HepG2 (cell line): ENCODE measurements around the gene HSDL2. TPM values are rescaled to one million over a fixed set of nuclear protein-coding genes. Genes with fewer than 3 reads are reported as not detected.
"Not testable (repeated sequence)": the region's sequence is repeated elsewhere in the genome, so short reads cannot be mapped to it uniquely, and the experiment has no call there.

ENCODE experiments used
- ATAC-seq: fragments of 200-7000 bp; cut with Tn5 transposase; 3 replicates; pipeline ENCODE4 v1.9.1; 2020; ENCODE audit warnings: mild to moderate bottlenecking, moderate library complexity
- BruUV-seq: library from RNA; stranded (reverse); fragments of 400-500 nt; replicated peaks from 2 replicates; lab custom pipeline; 2021; lab: Mats Ljungman, UMichigan
- CTCF ChIA-PET: fragments of 300-600 bp; formaldehyde crosslinking; extraction: SDS; loops from one replicate; lab custom pipeline; 2021; ENCODE audit warnings: low total read pairs, inconsistent platforms, low intra/inter-chr PET ratio; lab: Yijun Ruan, JAX
- POLR2A ChIA-PET: fragments of 350-600 bp; sonication (Branson Sonifier 250); formaldehyde crosslinking; loops from one replicate; lab custom pipeline; 2020; ENCODE audit warnings: antibody characterized with exemption, inconsistent platforms; lab: Yijun Ruan, JAX
- DNase-seq: peaks from one replicate; pipeline ENCODE4 v3.0.0-alpha.2; 2015; ENCODE audit warnings: low spot score
- FAIRE-seq: peaks from 3 replicates; lab custom pipeline; 2011; peaks lifted over from hg19 to GRCh38; lab: Jason Lieb, UNC
- H2AFZ ChIP-seq: one replicate; pipeline ENCODE4 v1.6.1; 2011; ENCODE audit warnings: low read length, inconsistent platforms
- H3K27ac ChIP-seq: fragments of 300-600 bp; 3 replicates; pipeline ENCODE4 v1.8.0; 2011; ENCODE audit warnings: mixed run types, mild to moderate bottlenecking, mixed read lengths, low read length, inconsistent platforms; ENCODE audit not compliant: insufficient read depth; ENCODE audit errors: extremely low read length
- H3K27me3 ChIP-seq, 2 experiments: fragments of 200-600 bp in 1 of 2; 2 replicates in 1 of 2; 3 replicates in 1 of 2; pipeline versions ENCODE4 v1.6.0 to v1.8.0; 2011; ENCODE audit warnings: low read length in 2 of 2, mild to moderate bottlenecking in 2 of 2, moderate library complexity in 2 of 2, inconsistent platforms in 1 of 2; ENCODE audit not compliant: insufficient read depth in 2 of 2, control insufficient read depth in 1 of 2
- H3K36me3 ChIP-seq, 2 experiments: fragments of 200-600 bp in 1 of 2; replicated peaks in 1 of 2; 2 replicates in 1 of 2; 3 replicates in 1 of 2; pipeline versions ENCODE4 v1.5.1 to v1.8.0; 2011; ENCODE audit warnings: low read length in 2 of 2, inconsistent platforms in 1 of 2; ENCODE audit not compliant: insufficient read depth in 2 of 2, control insufficient read depth in 1 of 2
- H3K4me1 ChIP-seq: 2 replicates; pipeline ENCODE4 v1.5.1; 2012; ENCODE audit warnings: low read length, inconsistent platforms; ENCODE audit not compliant: insufficient read depth
- H3K4me2 ChIP-seq: 2 replicates; pipeline ENCODE4 v1.6.0; 2011; ENCODE audit warnings: low read depth, low read length, inconsistent platforms
- H3K4me3 ChIP-seq, 3 experiments: fragments of 200-600 bp in 1 of 3; sonication (generic), shearing (Covaris generic) in 1 of 3; replicated peaks in 1 of 3; 2 replicates each; pipeline ENCODE4 v1.5.1; 2011 to 2016; ENCODE audit warnings: low read length in 3 of 3, inconsistent platforms in 2 of 3, low read depth in 2 of 3, mild to moderate bottlenecking in 2 of 3, control low read depth in 1 of 3, mixed read lengths in 1 of 3; ENCODE audit not compliant: insufficient read depth in 1 of 3
- H3K79me2 ChIP-seq: one replicate; pipeline ENCODE4 v1.6.1; 2011; ENCODE audit warnings: low read length, inconsistent platforms; ENCODE audit not compliant: insufficient read depth
- H3K9ac ChIP-seq: 2 replicates; pipeline ENCODE4 v1.6.0; 2011; ENCODE audit warnings: mild to moderate bottlenecking, low read depth, low read length, inconsistent platforms; ENCODE audit not compliant: insufficient read depth
- H3K9me3 ChIP-seq: 2 replicates; pipeline ENCODE4 v1.5.1; 2012; ENCODE audit warnings: mild to moderate bottlenecking, low read length
- H4K20me1 ChIP-seq: 2 replicates; pipeline ENCODE4 v1.6.0; 2011; ENCODE audit warnings: inconsistent platforms, mild to moderate bottlenecking, low read length, moderate library complexity; ENCODE audit not compliant: insufficient read depth
- KAT8 ChIP-seq: IDR thresholded peaks from 2 replicates; pipeline ENCODE4 v1.6.1; 2016; ENCODE audit warnings: missing genetic modification reagents, missing compliant biosample characterization
- NONO ChIP-seq, 2 experiments: fragments of 450-650 bp in 1 of 2; sonication (generic) in 1 of 2; formaldehyde crosslinking in 1 of 2; IDR thresholded peaks in 1 of 2; conservative IDR thresholded peaks in 1 of 2; 2 replicates each; pipeline versions ENCODE4 v1.6.1 to v1.8.0; 2017 to 2022; ENCODE audit warnings: mild to moderate bottlenecking in 1 of 2, missing genetic modification reagents in 1 of 2, moderate library complexity in 1 of 2
- PCBP1 ChIP-seq: fragments of 200-400 bp; formaldehyde crosslinking; IDR thresholded peaks from 2 replicates; pipeline ENCODE4 v1.6.1; 2017; ENCODE audit warnings: mild to moderate bottlenecking, low read depth, low read length, borderline replicate concordance
- SMYD3 ChIP-seq: sonication (generic); formaldehyde crosslinking; IDR thresholded peaks from 2 replicates; pipeline ENCODE4 v1.8.1; 2023; ENCODE audit warnings: mild to moderate bottlenecking, missing genetic modification reagents
- YEATS4 ChIP-seq: sonication (generic); formaldehyde crosslinking; IDR thresholded peaks from 2 replicates; pipeline ENCODE4 v1.4.0; 2020; ENCODE audit warnings: missing genetic modification reagents, borderline replicate concordance
- ZKSCAN8 ChIP-seq: IDR thresholded peaks from 2 replicates; pipeline ENCODE4 v1.6.1; 2016; ENCODE audit warnings: borderline replicate concordance, missing genetic modification reagents, missing compliant biosample characterization
- ZNF331 ChIP-seq: sonication (generic); formaldehyde crosslinking; IDR thresholded peaks from 2 replicates; pipeline ENCODE4 v1.4.0; 2020; ENCODE audit warnings: missing genetic modification reagents
- WGBS: methylation state at CpG from one replicate; pipeline ENCODE4 v1.1.6; 2017; ENCODE audit warnings: low lambda C conversion rate; 5-methylcytosine and 5-hydroxymethylcytosine counted together
- in situ Hi-C: cut with HindIII; loops from 2 replicates; pipeline ENCODE4 v1.10.0; 2017; ENCODE audit warnings: low pct_unique_long_range_greater_than_20kb; ENCODE audit not compliant: extremely low pct_ligation_motif_present
- intact Hi-C: fragments of 100-400 bp; cut with micrococcal nuclease; formaldehyde crosslinking; loops from one replicate; pipeline ENCODE4 v1.10.0; 2022; ENCODE audit not compliant: unreplicated experiment
- polyA plus RNA-seq, 8 experiments: library from polyadenylated mRNA; depleted of rRNA in 3 of 8; stranded (reverse) in 7 of 8; unstranded in 1 of 8; fragments of >200 nt; fragmentation: Illumina TruSeq in 4 of 8; extraction: Trizol in 4 of 8; gene quantifications; 2 replicates each; pipeline versions ENCODE4 v1.2.1 to v1.2.3, GENCODE V29; 2011 to 2016; ENCODE audit warnings: low read depth in 4 of 8, missing spikeins in 1 of 8, mixed read lengths in 1 of 8; ENCODE audit not compliant: insufficient read depth in 1 of 8
- total RNA-seq, 5 experiments: library from RNA; depleted of rRNA; stranded (reverse); fragments of >200 nt; fragmentation: Illumina TruSeq; extraction: Trizol; gene quantifications; 2 replicates each; pipeline ENCODE4 v1.2.3, GENCODE V29; 2016; ENCODE audit warnings: low read depth in 1 of 5
- TF ChIP-seq, protein P1 (sequence below): sonication (generic); IDR thresholded peaks from 2 replicates; pipeline ENCODE4 v1.6.1; 2016; ENCODE audit warnings: low read depth, borderline replicate concordance
- TF ChIP-seq, protein P2 (sequence below): sonication (generic); formaldehyde crosslinking; IDR thresholded peaks from 2 replicates; pipeline ENCODE4 v1.5.1; 2020; ENCODE audit warnings: missing genetic modification reagents, mild to moderate bottlenecking, borderline replicate concordance

The HSDL2 gene
- total and polyA plus RNA-seq, 2 of the 13 experiments (the other 11 are each of a cell fraction or from before 2014, with no cell fraction given): 55.3 to 80.2 TPM

DNA sequence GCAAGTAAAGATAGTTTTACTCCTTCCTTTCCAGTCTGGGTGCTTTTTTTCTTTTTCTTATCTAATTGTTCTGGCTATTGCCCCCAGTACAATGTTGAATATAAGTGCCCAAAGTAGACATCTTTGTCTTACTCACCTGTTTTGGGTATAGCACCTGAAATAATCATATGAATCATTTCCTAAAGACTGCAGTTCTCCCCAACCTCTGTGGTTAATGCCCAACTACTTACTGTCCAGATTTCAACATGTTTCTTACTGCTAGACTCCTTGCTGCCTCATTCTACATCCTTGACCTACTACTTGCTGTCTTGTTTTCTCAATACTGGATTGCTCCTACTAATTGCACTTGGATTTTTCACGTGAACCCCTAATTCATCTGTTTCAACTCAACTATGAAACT, 8.8 kb upstream of the HSDL2 start (continued):
- TF ChIP-seq ZNF331 (CRISPR knock-in tag): no peak
- TF ChIP-seq, protein P1, sequence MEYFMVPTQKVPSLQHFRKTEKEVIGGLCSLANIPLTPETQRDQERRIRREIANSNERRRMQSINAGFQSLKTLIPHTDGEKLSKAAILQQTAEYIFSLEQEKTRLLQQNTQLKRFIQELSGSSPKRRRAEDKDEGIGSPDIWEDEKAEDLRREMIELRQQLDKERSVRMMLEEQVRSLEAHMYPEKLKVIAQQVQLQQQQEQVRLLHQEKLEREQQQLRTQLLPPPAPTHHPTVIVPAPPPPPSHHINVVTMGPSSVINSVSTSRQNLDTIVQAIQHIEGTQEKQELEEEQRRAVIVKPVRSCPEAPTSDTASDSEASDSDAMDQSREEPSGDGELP: no peak
- no peak for TF ChIP-seq KAT8 (CRISPR knock-in tag)
- no peak for TF ChIP-seq YEATS4 (CRISPR knock-in tag)
- TF ChIP-seq ZKSCAN8: no peak
- no peak for TF ChIP-seq SMYD3 (CRISPR knock-in tag)
- no peak for TF ChIP-seq PCBP1
- no peak for TF ChIP-seq NONO (IDR thresholded peaks at IDR 0.05)
- TF ChIP-seq NONO (CRISPR knock-in tag; conservative IDR thresholded peaks at IDR 0.05): no peak

- H3K9ac ChIP-seq, FAIRE-seq, H3K27me3 ChIP-seq, H3K4me3 ChIP-seq, BruUV-seq, H4K20me1 ChIP-seq, POLR2A ChIA-PET, H3K9me3 ChIP-seq, H2AFZ ChIP-seq, DNase-seq, ATAC-seq, CTCF ChIA-PET, intact Hi-C loops, H3K36me3 ChIP-seq: not testable (repeated sequence)
- H3K4me1 ChIP-seq: peaks cover 52% of the 10 kb centered on the region
- TF ChIP-seq, protein P2, sequence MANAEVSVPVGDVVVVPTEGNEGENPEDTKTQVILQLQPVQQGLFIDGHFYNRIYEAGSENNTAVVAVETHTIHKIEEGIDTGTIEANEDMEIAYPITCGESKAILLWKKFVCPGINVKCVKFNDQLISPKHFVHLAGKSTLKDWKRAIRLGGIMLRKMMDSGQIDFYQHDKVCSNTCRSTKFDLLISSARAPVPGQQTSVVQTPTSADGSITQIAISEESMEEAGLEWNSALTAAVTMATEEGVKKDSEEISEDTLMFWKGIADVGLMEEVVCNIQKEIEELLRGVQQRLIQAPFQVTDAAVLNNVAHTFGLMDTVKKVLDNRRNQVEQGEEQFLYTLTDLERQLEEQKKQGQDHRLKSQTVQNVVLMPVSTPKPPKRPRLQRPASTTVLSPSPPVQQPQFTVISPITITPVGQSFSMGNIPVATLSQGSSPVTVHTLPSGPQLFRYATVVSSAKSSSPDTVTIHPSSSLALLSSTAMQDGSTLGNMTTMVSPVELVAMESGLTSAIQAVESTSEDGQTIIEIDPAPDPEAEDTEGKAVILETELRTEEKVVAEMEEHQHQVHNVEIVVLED (CRISPR knock-in tag): 0 out of 2 replicates have a peak, but pooled peaks have one; percentile 4
- peak overlapping the region; percentile 60 for H3K27ac ChIP-seq
- in situ Hi-C loops: loop anchor here (25.0 kb wide), 1 partner anchor 611 kb away; no protein-coding TSS in a partner anchor
- peaks cover 33% of the 10 kb centered on the region for H3K79me2 ChIP-seq
- peak overlapping the region; percentile 63 for H3K4me2 ChIP-seq
- 75% methylated on average over 2 of the region's 2 CpGs for WGBS
Measured at GRCh38 chr9:112373666-112374065, 6.2 kb upstream of the HSDL2 start.
